K562 (cell line): Measurements from ENCODE around the gene FKBP1C. TPM values are rescaled to one million over a fixed set of nuclear protein-coding genes. Genes with fewer than 3 reads are reported as not detected.

Experiments
- ATAC-seq: fragments of 200-7000 bp; cut with Tn5 transposase; 3 replicates; pipeline ENCODE4 v1.9.1; 2020; ENCODE audit warnings: moderate library complexity
- BruUV-seq: library from RNA; stranded (reverse); fragments of 400-500 nt; replicated peaks from 2 replicates; lab custom pipeline; 2021; lab: Mats Ljungman, UMichigan
- CTCF ChIA-PET: fragments of 300-600 bp; formaldehyde crosslinking; extraction: SDS; loops from one replicate; lab custom pipeline; 2021; ENCODE audit warnings: low intra/inter-chr PET ratio; lab: Yijun Ruan, JAX
- POLR2A ChIA-PET: fragments of 300-600, 350-650 bp; sonication (Branson Sonifier 250); formaldehyde crosslinking; extraction: SDS; loops from one replicate; lab custom pipeline; 2021; ENCODE audit warnings: antibody characterized with exemption, inconsistent platforms; lab: Yijun Ruan, JAX
- DNase-seq, 4 experiments: peaks; one replicate each; pipeline versions ENCODE4 v3.0.0 to v3.0.0-alpha.2; 2011 to 2018; ENCODE audit warnings: low spot score in 3 of 4, mixed read lengths in 3 of 4; ENCODE audit errors: extremely low read depth in 1 of 4
- FAIRE-seq: peaks from 2 replicates; lab custom pipeline; 2011; peaks lifted over from hg19 to GRCh38; lab: Jason Lieb, UNC
- H2AFZ ChIP-seq: 2 replicates; pipeline ENCODE4 v1.6.0; 2011; ENCODE audit warnings: low read depth, low read length, control low read depth, inconsistent platforms
- H3K27ac ChIP-seq: fragments of 200-600 bp; 3 replicates; pipeline ENCODE4 v1.8.0; 2011; ENCODE audit warnings: low read depth, mild to moderate bottlenecking, control low read depth, inconsistent platforms, low read length, moderate library complexity, mixed read lengths; ENCODE audit errors: extremely low read depth
- H3K27me3 ChIP-seq, 2 experiments: fragments of 300-600 bp in 1 of 2; 2 replicates in 1 of 2; 3 replicates in 1 of 2; pipeline versions ENCODE4 v1.6.0 to v1.8.0; 2011; ENCODE audit warnings: inconsistent platforms in 2 of 2, low read length in 2 of 2, mild to moderate bottlenecking in 1 of 2, mixed read lengths in 1 of 2, moderate library complexity in 1 of 2; ENCODE audit not compliant: control insufficient read depth in 2 of 2, insufficient read depth in 2 of 2
- H3K36me3 ChIP-seq: fragments of 300-600 bp; 3 replicates; pipeline ENCODE4 v1.8.0; 2011; ENCODE audit warnings: mild to moderate bottlenecking, low read length, inconsistent platforms; ENCODE audit not compliant: control insufficient read depth, insufficient read depth
- H3K4me1 ChIP-seq, 2 experiments: fragments of 200-600 bp in 1 of 2; replicated peaks in 1 of 2; 2 replicates in 1 of 2; 3 replicates in 1 of 2; pipeline versions ENCODE4 v1.5.1 to v1.8.0; 2011; ENCODE audit warnings: inconsistent platforms in 2 of 2, low read length in 2 of 2, mild to moderate bottlenecking in 1 of 2, mixed read lengths in 1 of 2, moderate library complexity in 1 of 2; ENCODE audit not compliant: control insufficient read depth in 2 of 2, insufficient read depth in 2 of 2
- H3K4me2 ChIP-seq: 2 replicates; pipeline ENCODE4 v1.6.1; 2011; ENCODE audit warnings: low read length, control low read depth, inconsistent platforms, mixed read lengths; ENCODE audit not compliant: insufficient read depth
- H3K4me3 ChIP-seq: fragments of 200-600 bp; sonication (generic), shearing (Covaris generic); 2 replicates; pipeline ENCODE4 v1.5.1; 2016; ENCODE audit warnings: control low read depth, inconsistent platforms
- H3K79me2 ChIP-seq: fragments of 200-600 bp; 3 replicates; pipeline ENCODE4 v1.8.0; 2011; ENCODE audit warnings: low read length, inconsistent platforms; ENCODE audit not compliant: control insufficient read depth, insufficient read depth
- H3K9ac ChIP-seq, 2 experiments: 2 replicates each; pipeline versions ENCODE4 v1.6.0 to v1.6.1; 2011; ENCODE audit warnings: low read depth in 2 of 2, low read length in 2 of 2, control low read depth in 1 of 2, inconsistent platforms in 1 of 2, mild to moderate bottlenecking in 1 of 2, mixed read lengths in 1 of 2; ENCODE audit not compliant: insufficient read depth in 1 of 2
- H3K9me1 ChIP-seq: one replicate; pipeline ENCODE4 v1.6.0; 2011; ENCODE audit warnings: inconsistent platforms, mild to moderate bottlenecking, low read length, moderate library complexity; ENCODE audit not compliant: control insufficient read depth, insufficient read depth
- H3K9me3 ChIP-seq: replicated peaks from 2 replicates; pipeline ENCODE4 v1.5.1; 2011; ENCODE audit warnings: low read depth, low read length, inconsistent platforms; ENCODE audit not compliant: control insufficient read depth, insufficient read depth
- H4K20me1 ChIP-seq: replicated peaks from 2 replicates; pipeline ENCODE4 v1.6.1; 2011; ENCODE audit warnings: low read length, inconsistent platforms, mixed read lengths; ENCODE audit not compliant: control insufficient read depth, insufficient read depth
- BHLHE40 ChIP-seq: IDR thresholded peaks from 2 replicates; pipeline ENCODE4 v1.6.1; 2011; ENCODE audit warnings: low read length, improper control_type of control experiment
- GTF2E2 ChIP-seq: fragments of 200-800 bp; sonication (Bioruptor generic); IDR thresholded peaks from 2 replicates; pipeline ENCODE4 v1.6.1; 2016; ENCODE audit warnings: missing genetic modification characterization, missing compliant biosample characterization
- HSF4 ChIP-seq: fragments of 250-450 bp; sonication (Bioruptor Pico); IDR thresholded peaks from 2 replicates; pipeline ENCODE4 v2.1.2; 2022; ENCODE audit warnings: mild to moderate bottlenecking, moderate library complexity, borderline replicate concordance
- KDM2B ChIP-seq: fragments of 250-450 bp; sonication (Bioruptor Pico); IDR thresholded peaks from 2 replicates; pipeline ENCODE4 v1.8.0; 2021; ENCODE audit warnings: mild to moderate bottlenecking, moderate library complexity
- LARP7 ChIP-seq: fragments of 450-650 bp; IDR thresholded peaks from 2 replicates; pipeline ENCODE4 v1.6.1; 2016
- MAZ ChIP-seq, 2 experiments: fragments of 450-650 bp in 1 of 2; sonication (generic) in 1 of 2; formaldehyde crosslinking; IDR thresholded peaks in 1 of 2; conservative IDR thresholded peaks in 1 of 2; 2 replicates each; pipeline versions ENCODE4 v1.4.0 to v1.5.0; 2020; ENCODE audit warnings: mild to moderate bottlenecking in 1 of 2, missing genetic modification reagents in 1 of 2
- SMC3 ChIP-seq: conservative IDR thresholded peaks from 2 replicates; pipeline ENCODE4 v1.6.1; 2011; ENCODE audit warnings: low read depth, low read length, improper control_type of control experiment; ENCODE audit not compliant: insufficient read depth
- SNRNP70 ChIP-seq: fragments of 200-400 bp; formaldehyde crosslinking; optimal IDR thresholded peaks from 2 replicates; pipeline ENCODE3; 2017; ENCODE audit warnings: low read depth, low read length
- ZC3H8 ChIP-seq: fragments of 450-650 bp; IDR thresholded peaks from 2 replicates; pipeline ENCODE4 v1.6.1; 2017
- ZNF24 ChIP-seq: fragments of 450-650 bp; IDR thresholded peaks from 2 replicates; pipeline ENCODE4 v1.6.1; 2016
- ZNF311 ChIP-seq: fragments of 250-450 bp; sonication (Bioruptor Pico); IDR thresholded peaks from 2 replicates; pipeline ENCODE4 v1.4.0; 2020; ENCODE audit warnings: mild to moderate bottlenecking, moderate library complexity
- ZNF696 ChIP-seq: fragments of 250-450 bp; sonication (Bioruptor Pico); conservative IDR thresholded peaks from 2 replicates; pipeline ENCODE4 v1.4.0; 2020; ENCODE audit warnings: mild to moderate bottlenecking, moderate library complexity
- ZNF76 ChIP-seq: fragments of 250-450 bp; sonication (Bioruptor Pico); IDR thresholded peaks from 2 replicates; pipeline ENCODE4 v1.4.0; 2020; ENCODE audit warnings: mild to moderate bottlenecking, moderate library complexity, borderline replicate concordance
- in situ Hi-C: fragments of 300-500 bp; cut with MboI; formaldehyde crosslinking; loops from 4 replicates; pipeline ENCODE4 v1.15.0; 2018; ENCODE audit warnings: inconsistent platforms, mixed read lengths
- intact Hi-C: fragments of 100-400 bp; cut with micrococcal nuclease; formaldehyde crosslinking; loops from 2 replicates; pipeline ENCODE4 v1.14.2; 2022
- polyA plus RNA-seq, 8 experiments: library from polyadenylated mRNA; depleted of rRNA in 4 of 8; stranded (reverse) in 5 of 8; unstranded in 3 of 8; fragments of >200 nt; fragmentation: Nextera tagmentation in 2 of 8; fragmentation: Illumina TruSeq in 1 of 8; extraction: Ambion mirVana in 2 of 8; extraction: Trizol in 1 of 8; gene quantifications; 2 replicates each; pipeline versions ENCODE4 v1.2.1 to v1.2.3, GENCODE V29; 2011 to 2014; ENCODE audit warnings: inconsistent platforms in 1 of 8, missing spikeins in 1 of 8
- total RNA-seq, 7 experiments: library from RNA; depleted of rRNA in 6 of 7; stranded (reverse); fragments of >200 nt in 6 of 7; fragmentation: Illumina TruSeq in 2 of 7; extraction: Trizol in 2 of 7; gene quantifications; 2 replicates each; pipeline versions ENCODE4 v1.2.1 to v1.2.3, GENCODE V29; 2011 to 2021; ENCODE audit warnings: low replicate concordance in 1 of 7
- TF ChIP-seq, protein P1 (sequence below): fragments of 450-650 bp; IDR thresholded peaks from 2 replicates; pipeline ENCODE4 v1.6.1; 2016; ENCODE audit warnings: antibody characterized with exemption

The FKBP1C gene
- total and polyA plus RNA-seq, 9 of the 15 experiments (the other 6 are each of a cell fraction or from before 2014, with no cell fraction given): 0.14 to 1.4 (median 0.28) TPM; not detected in 2

DNA sequence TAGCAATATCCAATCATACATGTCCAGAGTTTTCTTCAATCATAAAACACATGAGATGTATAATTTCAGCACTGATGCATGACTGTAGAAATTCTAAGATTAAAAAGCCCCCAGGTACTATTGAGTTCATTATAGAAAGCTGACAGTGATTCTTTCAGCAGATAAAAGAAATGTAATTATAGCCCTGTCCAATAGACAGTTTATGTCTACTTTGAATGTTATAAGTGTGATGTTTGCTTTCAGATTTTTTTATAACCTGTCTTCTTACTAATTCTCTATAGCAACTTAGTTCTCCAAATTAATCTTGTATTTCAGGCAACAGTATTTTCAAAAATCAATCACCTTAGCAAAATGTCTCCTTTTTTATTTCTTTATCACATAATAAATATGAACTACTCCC lies 13.5 kb upstream of the FKBP1C start:
- FAIRE-seq (no peak), ATAC-seq (no peak), DNase-seq (no peak)
- in situ Hi-C loops: no loop called here
- Histone ChIP-seq H3K9ac (no peak overlapping the region), H3K27me3 (no peaks in the 10 kb centered on the region), H3K4me3 (no peak overlapping the region), H3K9me1 (no peaks in the 10 kb centered on the region), H2AFZ (no peak overlapping the region), H3K9me3 (no peaks in the 10 kb centered on the region), H3K4me2 (no peak overlapping the region), H4K20me1 (no peaks in the 10 kb centered on the region)
- CTCF ChIA-PET: no interaction called here
- intact Hi-C loops: no loop called here
- TF ChIP-seq ZNF76 (CRISPR knock-in tag) (no peak), BHLHE40 (no peak), LARP7 (no peak), SNRNP70 (no peak), MAZ (CRISPR knock-in tag; conservative IDR thresholded peaks at IDR 0.05 in 1 of 2, IDR thresholded peaks at IDR 0.05 in 1 of 2) (no peak), ZNF24 (no peak), ZC3H8 (no peak), HSF4 (CRISPR knock-in tag) (no peak), SMC3 (no peak), KDM2B (no peak), ZNF696 (CRISPR knock-in tag) (no peak), ZNF311 (CRISPR knock-in tag) (no peak), GTF2E2 (tag) (no peak)
- TF ChIP-seq, protein P1, sequence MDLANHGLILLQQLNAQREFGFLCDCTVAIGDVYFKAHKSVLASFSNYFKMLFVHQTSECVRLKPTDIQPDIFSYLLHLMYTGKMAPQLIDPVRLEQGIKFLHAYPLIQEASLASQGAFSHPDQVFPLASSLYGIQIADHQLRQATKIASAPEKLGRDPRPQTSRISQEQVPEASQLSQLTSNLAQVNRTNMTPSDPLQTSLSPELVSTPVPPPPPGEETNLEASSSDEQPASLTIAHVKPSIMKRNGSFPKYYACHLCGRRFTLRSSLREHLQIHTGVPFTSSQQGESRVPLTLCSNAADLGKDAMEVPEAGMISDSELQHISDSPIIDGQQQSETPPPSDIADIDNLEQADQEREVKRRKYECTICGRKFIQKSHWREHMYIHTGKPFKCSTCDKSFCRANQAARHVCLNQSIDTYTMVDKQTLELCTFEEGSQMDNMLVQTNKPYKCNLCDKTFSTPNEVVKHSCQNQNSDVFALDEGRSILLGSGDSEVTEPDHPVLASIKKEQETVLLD: no peak
- TF ChIP-seq, all 486 proteins: peak for 0
- Histone ChIP-seq H3K4me1 (no peaks in the 10 kb centered on the region), H3K79me2 (no peaks in the 10 kb centered on the region), H3K27ac (no peak overlapping the region), H3K36me3 (no peaks in the 10 kb centered on the region)
- no TSS peak for BruUV-seq
- POLR2A ChIA-PET: no interaction called here
